ENCODE results near the gene ADCY1.

ADCY1 gene

GRCh38 chr7:45595809-45596664 lies 21.9 kb downstream of the ADCY1 start:
- DNase-seq, result no peak

DNA sequence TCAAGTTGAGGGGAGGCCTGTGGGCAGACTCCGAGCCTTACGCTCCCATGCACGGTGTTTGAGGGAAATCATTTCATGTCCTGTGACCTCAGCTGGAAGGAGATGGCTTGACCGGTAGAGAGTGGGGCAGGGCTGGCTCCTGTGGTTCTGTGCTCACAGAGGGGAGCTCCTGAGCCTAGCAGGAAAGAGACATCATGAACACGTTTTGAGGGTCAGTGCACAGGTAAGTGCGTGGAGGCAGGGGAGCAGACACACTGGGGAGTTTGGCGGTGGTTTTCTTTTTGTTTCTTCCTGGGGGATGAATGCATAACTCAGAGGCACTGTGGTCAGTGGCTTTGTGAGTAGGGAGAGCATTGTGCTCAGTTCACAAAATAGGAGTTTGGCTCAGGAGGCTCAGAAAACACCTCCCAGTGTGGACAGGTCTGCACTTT lies 22.5 kb downstream of the ADCY1 start:
- DNase-seq, result no peak

DNA sequence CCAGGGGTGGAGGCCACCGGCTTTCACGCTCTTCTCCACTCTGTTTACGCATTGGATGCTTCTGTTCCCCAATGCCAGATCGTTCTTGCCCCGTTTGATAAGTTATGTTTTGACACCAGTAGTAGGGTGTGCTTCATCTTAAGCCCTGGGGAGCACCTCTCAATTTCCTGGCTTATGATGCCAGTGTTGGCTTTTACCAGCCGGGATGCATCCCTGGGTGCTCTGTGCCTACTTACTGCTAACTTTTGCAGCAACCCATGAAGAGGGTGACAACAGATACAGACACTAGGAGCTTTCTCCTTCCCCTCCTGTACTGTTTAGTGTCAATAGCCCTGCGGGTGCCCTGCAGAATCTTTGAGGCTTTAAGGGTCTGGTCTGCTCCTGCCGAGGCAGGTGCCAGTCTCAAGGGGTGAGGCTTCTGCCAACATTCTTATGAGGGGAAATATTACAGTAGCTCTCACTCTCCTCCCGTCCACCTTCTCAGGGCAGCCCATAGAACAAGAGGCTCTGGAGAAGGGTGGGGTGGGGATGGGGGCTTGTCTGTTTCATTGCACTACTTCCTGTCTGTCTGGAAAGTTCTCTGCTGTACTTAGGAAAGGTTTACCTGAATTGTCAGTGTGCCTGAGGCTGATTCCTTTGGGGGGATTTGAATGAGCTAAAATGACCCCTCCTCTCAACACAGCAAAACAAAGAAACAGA lies 23.3 kb downstream of the ADCY1 start:
- no peak for DNase-seq

DNA sequence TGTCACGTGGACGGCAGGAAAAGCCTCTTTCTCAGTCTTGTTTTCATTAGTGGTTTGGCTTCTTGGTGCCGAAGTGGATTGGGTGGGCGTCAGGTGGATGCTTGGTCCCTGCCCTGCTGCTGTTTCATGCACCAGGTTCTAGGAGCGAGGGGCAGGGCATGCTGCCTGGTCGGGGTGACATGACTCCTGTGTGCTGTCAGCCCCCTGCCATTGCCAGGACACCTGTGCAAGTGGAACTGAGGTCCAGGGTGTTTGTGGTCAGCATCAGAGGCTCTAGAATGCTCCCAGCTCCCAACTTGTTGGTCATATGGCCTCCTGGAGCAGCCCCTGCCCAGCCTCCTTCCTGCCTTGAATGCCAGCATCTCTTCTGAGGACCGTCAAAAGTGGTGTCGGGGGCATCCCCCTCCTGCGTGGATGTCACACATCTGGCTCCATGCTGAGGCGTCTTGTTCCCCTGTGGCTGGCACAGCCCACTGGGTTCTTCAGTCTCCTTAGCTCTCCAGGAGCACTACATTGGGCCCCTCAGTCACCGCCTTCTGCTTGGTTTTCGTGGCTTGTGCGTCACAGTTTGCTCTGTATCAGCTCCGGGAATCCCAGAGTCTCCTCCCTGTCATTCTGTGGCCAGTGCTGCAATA lies 24.8 kb downstream of the ADCY1 start:
- DNase-seq, result no peak

DNA sequence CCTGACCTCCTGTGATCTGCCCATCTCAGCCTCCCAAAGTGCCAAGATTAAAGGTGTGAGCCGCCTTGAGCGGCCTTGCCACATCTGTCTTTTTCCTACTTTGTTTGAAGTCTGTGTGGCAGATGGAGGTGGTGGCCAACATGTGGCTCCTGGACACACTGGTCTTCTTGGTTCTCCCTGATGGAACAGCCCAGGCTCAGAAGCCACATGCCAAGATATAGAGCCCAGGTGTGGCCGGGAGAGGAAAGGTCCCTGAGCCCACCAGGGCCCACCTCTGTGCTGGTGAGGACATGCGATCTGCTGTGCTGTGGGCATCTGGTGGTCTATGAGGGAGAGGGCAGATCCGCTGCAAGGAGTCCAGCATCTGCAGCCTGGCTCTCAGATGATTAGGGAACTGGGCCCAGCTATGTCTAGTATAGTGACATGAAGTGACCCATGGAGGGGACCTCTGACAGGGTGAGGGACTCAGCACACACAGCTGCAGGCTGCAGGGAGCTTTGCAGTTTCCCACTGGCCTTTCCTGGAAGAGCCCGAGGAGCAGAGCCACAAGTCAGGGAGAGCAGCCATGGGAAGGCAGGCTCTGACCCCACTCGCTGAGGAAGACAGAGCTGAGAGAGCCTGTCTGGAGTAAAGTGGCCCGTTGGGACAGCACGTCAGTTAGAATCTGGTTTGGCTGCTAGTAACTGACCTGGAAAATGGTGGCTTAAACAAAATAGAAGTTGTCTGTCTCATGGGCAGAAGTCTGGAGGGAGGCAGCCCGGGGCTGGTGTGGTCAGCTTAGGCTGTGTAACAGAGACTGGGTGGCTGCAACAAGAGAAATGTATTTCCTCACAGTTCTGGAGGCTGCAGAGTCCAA lies 25.9 kb downstream of the ADCY1 start:
- DNase-seq, result no peak

DNA sequence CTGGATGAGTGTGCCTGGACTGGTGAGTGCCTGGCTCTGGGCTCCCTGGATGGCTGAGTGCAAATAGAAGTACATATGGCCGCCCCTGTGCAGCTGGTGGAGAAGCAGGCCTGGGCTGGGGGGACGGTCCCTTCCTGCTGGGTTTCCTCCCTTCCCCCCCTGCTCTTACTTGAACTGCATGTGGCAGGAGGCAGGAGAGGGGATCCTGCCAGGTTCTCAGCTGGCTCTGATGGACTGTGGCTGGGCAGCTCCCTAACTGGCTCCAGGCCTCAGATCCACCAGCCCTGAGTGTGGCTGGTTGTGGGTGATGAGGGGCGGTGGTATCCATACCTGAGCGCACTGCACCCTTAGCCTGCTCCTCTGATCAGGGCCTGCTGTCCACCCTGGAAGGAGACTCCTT lies 26.9 kb downstream of the ADCY1 start:
- no peak for DNase-seq

GRCh38 chr7:45601816-45602540 lies 27.8 kb downstream of the ADCY1 start:
- DNase-seq, result no peak

GRCh38 chr7:45606050-45606449 lies 31.9 kb downstream of the ADCY1 start:
- DNase-seq, result no peak

GRCh38 chr7:45606931-45607330 lies 32.8 kb downstream of the ADCY1 start:
- no peak for DNase-seq

DNA sequence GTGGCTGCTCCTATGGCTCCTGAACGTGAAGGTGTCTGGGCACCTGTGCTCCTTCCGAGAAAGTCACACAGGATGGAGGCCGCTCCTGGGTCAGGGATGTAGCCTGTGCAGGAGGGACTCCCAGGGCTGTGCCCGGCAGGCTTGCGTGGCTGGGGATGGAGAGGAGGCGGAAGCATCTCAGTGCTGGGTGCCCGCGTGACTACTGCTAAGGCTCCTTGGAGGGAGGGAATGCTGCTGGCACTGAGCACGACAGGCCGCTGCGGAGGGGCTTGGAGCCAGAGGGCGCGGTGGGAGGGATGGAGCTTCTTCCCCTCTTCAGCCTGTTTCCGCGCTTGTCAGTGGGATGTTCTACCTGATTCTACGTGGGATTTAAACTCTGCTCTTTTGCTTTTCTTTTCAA lies 35.0 kb downstream of the ADCY1 start:
- DNase-seq, result no peak

DNA sequence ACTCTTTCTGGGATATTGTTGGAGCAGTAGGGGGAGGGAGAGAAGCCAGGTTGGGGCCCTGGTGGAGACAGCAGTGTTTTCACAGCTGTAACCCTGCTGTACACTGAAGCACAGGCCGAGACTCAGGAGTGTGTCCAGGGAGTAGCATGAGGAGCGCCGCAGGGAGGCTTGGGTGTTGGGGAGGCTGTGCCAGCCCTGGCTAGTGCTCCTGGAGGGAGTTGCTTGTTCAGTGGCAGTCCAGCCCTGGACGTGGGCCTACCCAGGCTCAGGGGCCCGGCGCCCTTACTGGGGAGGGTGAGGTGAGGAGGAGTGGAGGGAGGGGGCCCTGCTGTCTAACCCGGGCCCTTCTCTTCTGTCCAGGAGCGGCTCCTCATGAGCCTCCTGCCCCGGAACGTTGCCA lies 35.9 kb downstream of the ADCY1 start:
- no peak for DNase-seq

GRCh38 chr7:45610660-45611299 lies 36.6 kb downstream of the ADCY1 start:
- no peak for DNase-seq

- no peak for DNase-seq
Measured at GRCh38 chr7:45617166-45617565, 43.0 kb downstream of the ADCY1 start.

- no peak for DNase-seq
Measured at GRCh38 chr7:45622058-45622457, 47.9 kb downstream of the ADCY1 start.

DNA sequence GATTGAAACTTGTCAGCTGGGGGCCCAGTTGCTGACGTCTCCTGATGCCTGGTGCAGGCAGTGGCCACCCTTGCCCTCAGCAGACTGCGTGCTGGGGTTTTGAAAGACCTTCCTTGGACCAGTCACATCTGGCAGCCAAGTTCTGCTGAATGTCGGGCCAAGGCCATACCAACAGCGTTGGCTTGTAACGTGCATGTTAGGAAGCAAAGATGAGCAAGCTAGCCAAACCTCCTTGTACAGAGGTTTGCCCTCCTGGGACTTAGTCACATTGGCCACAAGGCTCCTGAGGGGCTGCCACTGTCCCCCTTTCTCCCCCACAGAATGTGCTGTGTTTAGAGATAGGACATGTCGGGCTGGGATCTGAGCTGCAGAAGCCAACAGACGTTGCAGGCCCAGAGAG lies 49.0 kb downstream of the ADCY1 start:
- DNase-seq, result no peak

- no peak for DNase-seq
Measured at GRCh38 chr7:45623740-45624391, 49.7 kb downstream of the ADCY1 start.

GRCh38 chr7:45624392-45624760 lies 50.2 kb downstream of the ADCY1 start:
- DNase-seq, result no peak

DNA sequence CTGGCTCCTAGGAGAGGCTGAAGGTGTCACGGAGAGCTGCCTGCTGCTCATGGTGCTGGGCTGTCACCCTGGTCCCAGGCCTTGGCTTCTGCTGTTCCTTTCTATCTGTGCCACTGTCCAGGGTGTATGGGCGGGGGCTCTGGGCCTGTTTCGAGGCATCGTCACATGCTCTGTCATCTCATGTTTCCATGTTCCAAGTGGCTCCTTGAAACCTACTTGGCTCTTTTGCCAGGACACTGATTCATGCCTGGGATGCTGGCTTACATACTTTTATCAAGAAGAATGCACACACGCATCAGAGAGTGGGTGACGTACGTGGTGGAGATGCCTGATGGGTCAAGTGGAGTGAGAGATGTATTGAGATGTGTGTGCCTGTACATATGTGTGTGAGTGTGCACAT lies 50.9 kb downstream of the ADCY1 start:
- no peak for DNase-seq

GRCh38 chr7:45625714-45626440 lies 51.7 kb downstream of the ADCY1 start:
- no peak for DNase-seq

Data from stimulated activated CD4-positive, alpha-beta T cell treated with anti-CD3 and anti-CD28 coated beads, Interleukin-15, amount 100 ng/mL, for 24 hours (primary cell).